ENCODE results near the gene EHBP1.

Gene EHBP1

GRCh38 chr2:62964050-62964449, 258.5 kb downstream of the EHBP1 start:
- no peak for DNase-seq (ENCODE audit: low spot score)

GRCh38 chr2:62964671-62965070, 259.2 kb downstream of the EHBP1 start:
- no peak for DNase-seq (ENCODE audit: low spot score)

DNA sequence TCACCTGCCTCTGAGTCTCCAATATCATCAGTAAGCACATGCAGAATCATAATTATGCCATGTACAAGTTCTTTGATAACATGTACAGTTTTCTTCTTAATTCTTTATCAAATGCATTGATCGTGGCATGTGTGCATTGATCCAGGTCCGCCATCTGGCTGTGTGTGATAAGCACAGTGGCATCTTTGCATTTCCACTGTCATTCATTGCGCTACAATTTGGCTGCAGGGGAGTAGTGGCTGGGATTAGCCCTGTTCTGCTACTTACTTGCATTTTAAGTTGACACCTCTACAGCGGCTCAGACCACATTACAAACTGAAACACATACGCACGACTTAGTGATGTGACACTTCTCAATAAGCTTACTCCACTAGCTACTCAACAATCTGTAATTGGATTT, 261.5 kb downstream of the EHBP1 start:
- no peak for DNase-seq (ENCODE audit: low spot score)

GRCh38 chr2:62968168-62968567, 262.7 kb downstream of the EHBP1 start:
- no peak for DNase-seq (ENCODE audit: low spot score)

- no peak for DNase-seq (ENCODE audit: low spot score)
These were observed 263.2 kb downstream of the EHBP1 start for GRCh38 chr2:62968668-62969067.

DNA sequence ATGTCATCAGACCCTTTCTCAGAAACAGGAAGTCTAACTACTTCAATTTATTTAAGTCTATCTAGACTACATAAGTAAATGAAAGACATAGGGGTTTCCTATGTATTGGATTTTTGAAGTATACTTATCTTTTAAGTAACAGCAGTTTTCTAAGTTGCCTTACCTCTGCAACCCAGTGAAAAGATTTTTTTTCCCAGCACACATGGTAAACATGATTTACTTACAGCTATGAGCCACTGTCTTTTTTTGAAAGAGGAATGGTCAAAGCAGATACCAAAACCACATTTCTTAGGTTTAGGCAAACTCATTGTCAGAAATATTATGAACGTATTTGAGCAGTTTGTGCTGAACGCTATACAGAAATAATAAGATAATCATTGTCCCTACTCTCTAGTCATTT, 266.4 kb downstream of the EHBP1 start:
- DNase-seq (ENCODE audit: low spot score): no peak

DNA sequence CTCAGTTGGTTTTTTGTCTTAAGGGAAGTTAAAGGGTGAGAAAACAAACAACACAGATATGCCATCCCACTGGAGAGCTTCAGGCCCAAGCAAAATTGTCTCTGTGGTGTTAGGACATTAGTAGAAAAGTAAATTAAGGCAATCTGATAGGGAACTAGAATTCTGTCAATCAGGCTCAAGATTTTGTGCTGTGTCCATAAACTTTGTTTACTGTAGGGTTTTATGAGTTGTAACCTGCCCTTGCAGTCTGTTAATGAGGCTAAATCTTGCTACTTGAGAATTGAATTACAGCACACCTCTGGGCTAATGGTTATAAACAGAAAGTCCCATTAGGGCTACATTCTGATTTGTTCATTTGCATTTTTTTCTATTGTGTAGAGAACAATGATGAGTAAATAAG, 267.1 kb downstream of the EHBP1 start:
- no peak for DNase-seq (ENCODE audit: low spot score)

GRCh38 chr2:62974999-62975398, 269.5 kb downstream of the EHBP1 start:
- DNase-seq (ENCODE audit: low spot score): no peak

GRCh38 chr2:62991605-62992004, 286.1 kb downstream of the EHBP1 start:
- DNase-seq (ENCODE audit: low spot score): no peak

- no peak for DNase-seq (ENCODE audit: low spot score)
These were observed 287.0 kb downstream of the EHBP1 start for GRCh38 chr2:62992561-62992960.

DNA sequence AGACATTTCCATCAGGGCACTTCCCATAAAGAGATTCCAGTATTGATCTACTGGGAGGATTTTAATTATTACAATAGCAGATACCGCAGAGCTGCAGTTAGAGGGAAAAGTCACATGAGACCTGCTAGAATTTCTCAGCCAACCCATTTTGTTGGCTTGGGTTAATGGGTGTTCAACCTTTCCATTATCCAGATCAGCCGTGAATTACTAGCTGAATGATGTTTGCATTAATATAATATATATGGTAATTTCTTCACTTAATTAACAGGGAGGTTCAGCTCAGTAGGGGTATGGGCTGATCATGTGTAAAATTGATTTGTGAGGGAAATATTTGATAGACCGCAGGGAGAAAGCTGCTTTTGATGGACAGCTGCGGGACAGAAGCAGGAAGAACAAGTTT, 288.7 kb downstream of the EHBP1 start:
- no peak for DNase-seq (ENCODE audit: low spot score)

GRCh38 chr2:62996534-62997186, 291.1 kb downstream of the EHBP1 start:
- no peak for DNase-seq (ENCODE audit: low spot score)

DNA sequence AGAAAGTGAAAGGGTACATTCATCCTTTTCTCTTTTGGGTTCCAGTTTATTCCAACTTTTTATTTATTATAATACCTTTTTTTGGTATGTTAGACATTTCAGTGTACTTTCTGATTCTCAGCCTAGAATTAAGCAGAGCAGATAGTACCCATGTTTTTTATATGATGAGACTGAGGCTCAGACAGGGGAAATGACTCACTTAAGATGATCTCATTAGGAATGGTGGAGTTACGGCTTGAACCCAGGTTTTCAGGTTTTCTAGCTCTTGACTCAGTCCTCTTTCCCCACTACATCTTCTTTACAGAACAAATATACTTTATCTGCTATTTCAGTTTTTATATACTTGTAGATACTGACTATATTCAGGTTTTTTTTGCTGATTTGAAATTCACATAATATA, 293.4 kb downstream of the EHBP1 start:
- no peak for DNase-seq (ENCODE audit: low spot score)

- DNase-seq (ENCODE audit: low spot score): peak; percentile 59
These were observed 294.4 kb downstream of the EHBP1 start for GRCh38 chr2:62999905-63000304.

- DNase-seq (ENCODE audit: low spot score): no peak
These were observed 295.3 kb downstream of the EHBP1 start for GRCh38 chr2:63000801-63001200.

DNA sequence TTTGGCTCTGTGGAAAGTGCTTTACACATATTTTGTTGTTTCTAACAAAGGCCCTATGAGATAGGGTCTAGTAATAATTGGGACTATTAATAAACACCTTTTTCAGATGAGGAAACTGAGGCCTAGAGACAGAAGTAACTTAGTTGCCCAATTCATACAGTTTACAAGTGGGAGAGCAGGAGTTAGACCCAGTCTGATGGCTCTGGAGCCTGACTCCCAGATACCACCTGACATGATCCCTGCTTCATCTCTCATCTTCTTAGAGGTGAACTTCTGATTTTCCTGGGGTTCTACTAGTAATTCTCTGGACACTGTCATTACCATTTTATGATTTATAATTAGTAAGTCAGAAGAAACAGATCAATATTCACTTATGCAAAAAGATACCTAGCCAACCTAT, 296.1 kb downstream of the EHBP1 start:
- no peak for DNase-seq (ENCODE audit: low spot score)

DNA sequence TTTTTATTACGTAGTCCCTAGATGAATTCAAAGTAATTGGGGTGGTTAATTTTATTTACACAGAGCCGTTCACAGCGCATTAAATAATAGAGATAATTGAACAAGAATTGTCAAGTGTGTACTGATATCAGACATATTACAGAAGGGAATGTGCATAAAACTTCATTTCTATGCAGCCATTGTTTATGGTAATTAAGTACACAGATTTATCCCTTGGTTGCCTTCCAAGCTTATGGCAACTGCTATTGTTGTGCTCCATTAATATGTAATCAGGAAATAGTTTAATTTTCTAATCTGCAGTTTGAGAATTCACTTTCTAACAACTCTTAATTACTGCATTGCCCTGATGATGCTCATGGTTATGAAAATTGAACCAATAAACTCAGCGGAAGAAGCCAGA, 297.8 kb downstream of the EHBP1 start:
- DNase-seq (ENCODE audit: low spot score): no peak

DNA sequence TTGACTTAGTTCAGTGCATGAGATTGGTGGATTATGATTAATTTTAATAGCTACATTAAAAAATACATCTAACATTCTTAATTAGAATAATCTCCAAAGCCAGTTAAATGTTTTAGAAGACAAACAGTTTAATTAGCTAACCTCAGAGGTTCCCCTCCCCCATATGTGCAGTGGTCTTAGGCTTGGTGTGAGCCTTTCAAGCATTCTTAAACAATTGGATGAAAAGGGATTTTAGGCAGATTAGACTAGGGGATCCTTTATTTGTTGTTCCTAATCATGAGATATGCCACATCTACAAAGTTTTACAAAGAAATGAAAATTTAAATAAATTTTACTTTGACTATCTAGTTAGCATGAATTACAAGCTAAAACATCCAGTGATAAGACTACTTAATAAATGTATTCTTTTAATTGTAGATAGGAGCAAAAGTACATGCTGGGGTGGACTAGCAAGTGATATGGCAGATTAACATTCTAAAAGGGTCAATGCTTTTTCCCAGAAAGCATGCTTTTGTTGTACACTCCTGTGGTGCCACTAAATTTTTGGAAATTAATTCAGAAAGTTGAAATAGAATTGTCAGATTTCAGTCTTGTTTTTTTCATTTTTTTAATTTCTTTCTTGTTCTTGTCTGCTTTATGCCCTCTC, 302.4 kb downstream of the EHBP1 start:
- DNase-seq (ENCODE audit: low spot score): no peak

GRCh38 chr2:63008838-63009237, 303.3 kb downstream of the EHBP1 start:
- no peak for DNase-seq (ENCODE audit: low spot score)

- no peak for DNase-seq (ENCODE audit: low spot score)
These were observed 304.0 kb downstream of the EHBP1 start for GRCh38 chr2:63009490-63009889.

DNA sequence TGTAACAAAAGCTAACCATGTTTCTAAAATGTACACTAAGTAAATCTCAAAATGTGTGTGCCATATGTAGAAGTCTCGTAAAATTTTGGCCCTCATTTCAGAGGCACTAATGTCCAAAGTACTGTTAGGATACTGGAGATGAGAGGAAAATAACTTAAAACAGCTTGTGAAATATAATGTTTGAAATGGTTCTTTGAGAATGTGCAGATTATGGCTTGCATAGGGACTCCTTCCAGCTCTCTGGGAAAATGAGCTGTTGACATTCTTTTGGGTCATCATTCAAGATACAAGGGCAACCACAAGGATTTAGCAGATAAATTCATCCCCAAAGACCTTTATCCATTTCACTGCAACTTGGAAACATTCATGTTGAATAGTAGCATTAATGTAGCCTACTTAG, 307.0 kb downstream of the EHBP1 start:
- DNase-seq (ENCODE audit: low spot score): peak; percentile 40

DNA sequence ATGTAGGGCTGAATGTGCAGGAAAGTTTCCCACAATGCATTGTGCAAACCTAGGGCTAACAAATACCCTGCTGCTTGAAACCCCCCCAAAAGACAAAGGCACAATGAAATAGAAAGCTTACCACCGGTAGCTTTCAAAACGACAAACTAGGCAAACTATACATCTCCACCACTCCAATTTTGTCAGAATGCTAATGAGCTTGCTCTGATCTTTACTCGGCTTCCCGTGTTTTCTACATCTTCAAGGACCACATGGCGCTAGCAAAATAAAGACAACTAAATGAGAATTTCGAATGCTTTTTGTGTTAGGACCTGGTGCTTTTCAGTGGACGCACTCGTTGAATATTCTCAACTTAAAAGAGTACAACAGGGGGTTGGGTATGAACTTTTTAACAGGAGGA, 307.9 kb downstream of the EHBP1 start:
- DNase-seq (ENCODE audit: low spot score): no peak

DNA sequence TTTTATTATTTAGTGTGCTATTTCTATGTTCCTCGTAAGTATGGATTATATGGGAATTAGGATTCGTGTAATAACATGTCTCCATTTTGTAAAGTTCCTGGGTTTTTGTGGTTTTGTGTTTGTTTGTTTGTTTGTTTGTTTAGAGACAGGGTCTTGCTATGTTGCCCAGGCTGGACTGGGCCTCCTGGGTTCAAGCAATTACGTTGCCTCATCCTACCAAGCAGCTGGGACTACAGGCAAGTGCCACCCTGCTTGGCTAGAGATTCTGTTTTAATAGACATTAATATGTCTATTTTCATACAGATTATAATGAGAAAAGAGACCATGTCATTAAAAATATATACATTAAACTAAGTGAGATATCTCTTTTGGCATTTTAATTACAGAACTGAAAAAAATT, 309.9 kb downstream of the EHBP1 start:
- DNase-seq (ENCODE audit: low spot score): no peak

- DNase-seq (ENCODE audit: low spot score): no peak
These were observed 312.9 kb downstream of the EHBP1 start for GRCh38 chr2:63018439-63018838.
